ENCODE measurements around the gene GSTO2. TPM values are rescaled to one million over a fixed set of nuclear protein-coding genes. Genes with fewer than 3 reads are reported as not detected.

GSTO2 gene
- total and polyA plus RNA-seq, 2 experiments from 2014 or later, result 30.7 to 49.8 TPM

GRCh38 chr10:104344219-104344618 is 75.2 kb downstream of the GSTO2 start:
- ATAC-seq, result no peak
- Histone ChIP-seq H3K27me3 (ENCODE audit: insufficient read depth) (peaks cover 7% of the 10 kb centered on the region), H3K79me2 (replicated peaks; ENCODE audit: insufficient read depth) (no peaks in the 10 kb centered on the region), H2AFZ (no peak overlapping the region), H3F3A (replicated peaks; ENCODE audit: low read depth) (no peaks in the 10 kb centered on the region), H3K4me2 (no peak overlapping the region), H3K4me3 (no peak overlapping the region), H3K4me1 (ENCODE audit: insufficient read depth) (peaks cover 19% of the 10 kb centered on the region), H4K20me1 (replicated peaks; ENCODE audit: insufficient read depth) (no peaks in the 10 kb centered on the region), H3K27ac (ENCODE audit: low read depth) (no peak overlapping the region), H3K36me3 (ENCODE audit: insufficient read depth) (no peaks in the 10 kb centered on the region), H3K9me2 (ENCODE audit: insufficient read depth) (no peaks in the 10 kb centered on the region)
- Mint-ChIP-seq H3K4me3 (no peak overlapping the region), H3K27me3 (ENCODE audit: insufficient read depth, low read depth, poor library complexity) (peaks cover 2% of the 10 kb centered on the region), H3K36me3 (ENCODE audit: low read depth) (no peaks in the 10 kb centered on the region), H3K27ac (no peak overlapping the region), H3K9me3 (no peaks in the 10 kb centered on the region), H3K4me1 (peaks cover 24% of the 10 kb centered on the region)
- no peak for DNase-seq (ENCODE audit: low spot score)
- TF ChIP-seq ZNF462 (CRISPR knock-in tag; IDR thresholded peaks at IDR 0.05), result no peak
- TF ChIP-seq EZH2 (IDR thresholded peaks at IDR 0.05; ENCODE audit: low read depth, unreplicated experiment), result no peak
- no peak for TF ChIP-seq POLR2AphosphoS5 (IDR thresholded peaks at IDR 0.05; ENCODE audit: low read depth)
- TF ChIP-seq CREB1 (CRISPR knock-in tag; IDR thresholded peaks at IDR 0.05; ENCODE audit: low read depth), result no peak

GRCh38 chr10:104345515-104345914 is 76.5 kb downstream of the GSTO2 start:
- H3K4me3 ChIP-seq, result no peak overlapping the region
- no peaks in the 10 kb centered on the region for H3K9me3 Mint-ChIP-seq
- peaks cover 14% of the 10 kb centered on the region for H3K4me1 ChIP-seq (ENCODE audit: insufficient read depth)
- ATAC-seq (no peak), DNase-seq (ENCODE audit: low spot score) (no peak)
- H3K9me2 ChIP-seq (ENCODE audit: insufficient read depth), result no peaks in the 10 kb centered on the region
- H3K79me2 ChIP-seq (replicated peaks; ENCODE audit: insufficient read depth), result no peaks in the 10 kb centered on the region
- no peaks in the 10 kb centered on the region for H3K27me3 ChIP-seq (ENCODE audit: insufficient read depth)
- H3K4me3 Mint-ChIP-seq, result no peak overlapping the region
- H2AFZ ChIP-seq, result no peak overlapping the region
- no peaks in the 10 kb centered on the region for H3K36me3 ChIP-seq (ENCODE audit: insufficient read depth)
- no peaks in the 10 kb centered on the region for H3K27me3 Mint-ChIP-seq (ENCODE audit: insufficient read depth, low read depth, poor library complexity)
- H3K4me2 ChIP-seq, result no peak overlapping the region
- peaks cover 12% of the 10 kb centered on the region for H3K4me1 Mint-ChIP-seq
- H3K27ac ChIP-seq (ENCODE audit: low read depth), result no peak overlapping the region
- H3K27ac Mint-ChIP-seq, result no peak overlapping the region
- H4K20me1 ChIP-seq (replicated peaks; ENCODE audit: insufficient read depth), result no peaks in the 10 kb centered on the region
- no peaks in the 10 kb centered on the region for H3K36me3 Mint-ChIP-seq (ENCODE audit: low read depth)
- no peaks in the 10 kb centered on the region for H3F3A ChIP-seq (replicated peaks; ENCODE audit: low read depth)
- TF ChIP-seq STAT1 (IDR thresholded peaks at IDR 0.05; ENCODE audit: unreplicated experiment) (no peak), ZNF331 (CRISPR knock-in tag; IDR thresholded peaks at IDR 0.05; ENCODE audit: low read depth) (no peak), NANOG (IDR thresholded peaks at IDR 0.05; ENCODE audit: borderline replicate concordance) (no peak), POLR2AphosphoS5 (IDR thresholded peaks at IDR 0.05; ENCODE audit: low read depth) (no peak), CTCF (conservative IDR thresholded peaks at IDR 0.05; ENCODE audit: low read depth in 2 of 2) (no peak), EZH2 (IDR thresholded peaks at IDR 0.05; ENCODE audit: low read depth, unreplicated experiment) (no peak), ETS1 (IDR thresholded peaks at IDR 0.05) (no peak)
